ENCODE measurements around the gene PAX3. TPM values are rescaled to one million over a fixed set of nuclear protein-coding genes. Genes with fewer than 3 reads are reported as not detected.

Gene PAX3
- total RNA-seq, 1 experiment from 2014 or later = not detected

DNA sequence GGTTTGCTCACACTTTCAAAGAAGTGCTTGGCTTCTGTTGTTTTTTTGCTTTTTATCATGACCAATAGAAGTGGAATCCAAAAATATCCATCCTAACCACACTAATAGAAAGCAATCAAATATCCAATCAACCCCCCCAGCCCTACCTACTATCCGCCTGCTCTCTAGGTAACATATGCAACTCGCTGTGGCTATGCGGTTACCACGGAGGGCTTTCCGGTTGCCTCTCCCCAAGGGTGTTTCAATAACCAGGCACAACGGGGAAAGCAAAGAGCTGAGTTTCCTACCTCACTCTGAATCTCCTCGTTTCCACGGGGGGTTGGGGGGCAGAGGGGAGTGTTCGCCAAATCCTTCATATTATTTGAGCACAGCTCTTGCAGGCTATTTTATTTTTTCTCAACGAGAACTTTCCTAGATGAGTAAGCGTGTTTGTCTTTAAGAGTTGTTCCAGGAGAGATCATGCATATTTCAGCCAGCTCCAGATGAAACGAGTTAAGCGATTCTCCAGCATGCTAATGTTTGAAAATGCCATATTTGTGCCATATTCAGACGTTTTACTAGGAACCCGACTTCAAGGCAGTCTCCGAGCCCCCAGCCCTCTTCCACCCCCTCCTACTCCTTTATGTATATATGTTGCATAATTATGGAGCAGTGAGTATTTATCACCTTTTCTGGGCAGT lies 30.3 kb downstream of the PAX3 start:
- CTCF ChIA-PET = no interaction called here

DNA sequence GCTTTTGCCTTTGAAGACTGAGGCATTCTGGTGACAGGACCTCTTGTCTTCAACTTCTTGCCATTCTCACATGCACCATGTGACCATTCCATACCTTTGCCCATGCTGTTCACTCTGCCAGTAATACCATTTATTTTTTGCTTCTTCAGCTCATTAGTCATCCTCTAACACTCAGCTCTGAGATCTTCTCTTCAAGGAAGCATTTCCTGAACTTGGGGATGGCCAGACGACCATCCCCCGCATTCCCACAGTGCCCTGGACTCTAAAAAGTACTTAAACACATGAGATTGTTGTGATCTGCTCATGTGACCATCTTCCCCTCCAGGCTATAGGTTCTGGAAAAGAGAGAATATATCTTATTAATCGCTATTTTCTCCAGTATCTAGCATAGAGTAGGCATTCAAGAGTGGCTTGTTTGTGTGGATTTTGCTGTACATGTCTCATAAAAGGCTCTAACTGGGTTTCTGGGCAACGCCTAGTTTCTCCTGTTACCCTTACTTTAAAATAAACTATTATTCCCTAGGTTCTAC lies 33.9 kb downstream of the PAX3 start:
- TF ChIP-seq EZH2phosphoT487 (IDR thresholded peaks at IDR 0.05; ENCODE audit: borderline replicate concordance, low read length) (no peak), EZH2 (IDR thresholded peaks at IDR 0.05; ENCODE audit: low read length, unreplicated experiment) (no peak), CTCF (conservative IDR thresholded peaks at IDR 0.05; ENCODE audit: low read depth, low read length) (no peak)
- POLR2A ChIA-PET (ENCODE audit: unreplicated experiment) = no interaction called here
- intact Hi-C loops (cut with micrococcal nuclease) = no loop called here

More for the DNA sequence above, 30.3 kb downstream of the PAX3 start:
- BruUV-seq (replicated peaks) = no TSS peak
- H3K36me3 ChIP-seq (ENCODE audit: low read depth, low read length) = no peaks in the 10 kb centered on the region
- H3K9ac ChIP-seq (ENCODE audit: low read length) = no peak overlapping the region
- intact Hi-C loops (cut with micrococcal nuclease) = no loop called here
- H4K20me1 ChIP-seq (ENCODE audit: low read length) = no peaks in the 10 kb centered on the region
- H2AFZ ChIP-seq (ENCODE audit: low read length) = no peak overlapping the region
- H3K4me1 ChIP-seq (ENCODE audit: insufficient read depth, low read length) = no peaks in the 10 kb centered on the region
- H3K79me2 ChIP-seq (ENCODE audit: low read length) = no peaks in the 10 kb centered on the region
- ATAC-seq = no peak
- POLR2A ChIA-PET (ENCODE audit: unreplicated experiment) = no interaction called here
- no peak overlapping the region for H3K27ac ChIP-seq (ENCODE audit: low read length)
- H3K27me3 ChIP-seq (ENCODE audit: low read length) = peaks cover 87% of the 10 kb centered on the region
- TF ChIP-seq CTCF (conservative IDR thresholded peaks at IDR 0.05; ENCODE audit: low read depth, low read length) (no peak), EZH2 (IDR thresholded peaks at IDR 0.05; ENCODE audit: low read length, unreplicated experiment) (no peak), EZH2phosphoT487 (IDR thresholded peaks at IDR 0.05; ENCODE audit: borderline replicate concordance, low read length) (no peak)
- H3F3A ChIP-seq (ENCODE audit: low read length, unreplicated experiment) = no peaks in the 10 kb centered on the region
- H3K4me2 ChIP-seq (ENCODE audit: low read length) = no peak overlapping the region
- H3K9me2 ChIP-seq (replicated peaks; ENCODE audit: low read length) = no peaks in the 10 kb centered on the region
- H3K4me3 ChIP-seq (ENCODE audit: low read length) = no peak overlapping the region
- no peaks in the 10 kb centered on the region for H3K9me3 ChIP-seq (ENCODE audit: low read length)
- no peak for DNase-seq

DNA sequence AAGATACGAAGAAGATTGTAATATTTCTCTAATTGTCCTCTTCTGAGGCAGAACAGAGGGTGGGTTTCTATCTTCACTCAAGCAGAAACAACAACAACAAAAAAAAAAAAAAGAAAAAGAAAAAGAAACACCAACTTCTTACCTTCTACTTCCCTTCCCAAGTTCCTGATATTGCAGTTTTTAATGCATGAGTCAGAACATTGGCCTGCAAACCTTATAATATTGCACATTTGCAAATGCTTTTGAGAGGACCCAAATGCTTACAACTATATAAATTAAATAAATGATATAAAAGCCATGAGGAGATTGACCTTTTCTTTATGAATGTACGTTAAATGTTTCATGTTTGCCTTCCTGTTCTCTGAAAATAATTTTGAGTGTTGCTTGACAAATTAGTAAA lies 37.3 kb downstream of the PAX3 start:
- TF ChIP-seq CTCF (conservative IDR thresholded peaks at IDR 0.05; ENCODE audit: low read depth, low read length) (no peak), EZH2phosphoT487 (IDR thresholded peaks at IDR 0.05; ENCODE audit: borderline replicate concordance, low read length) (no peak), EZH2 (IDR thresholded peaks at IDR 0.05; ENCODE audit: low read length, unreplicated experiment) (no peak)
- POLR2A ChIA-PET (ENCODE audit: unreplicated experiment) = no interaction called here
- no peak overlapping the region for H3K4me3 ChIP-seq (ENCODE audit: low read length)
- ATAC-seq = no peak
- intact Hi-C loops (cut with micrococcal nuclease) = no loop called here
- BruUV-seq (replicated peaks) = no TSS peak
- H3K36me3 ChIP-seq (ENCODE audit: low read depth, low read length) = no peaks in the 10 kb centered on the region
- no peak overlapping the region for H2AFZ ChIP-seq (ENCODE audit: low read length)
- H3F3A ChIP-seq (ENCODE audit: low read length, unreplicated experiment) = no peaks in the 10 kb centered on the region
- CTCF ChIA-PET = no interaction called here
- no peaks in the 10 kb centered on the region for H3K4me1 ChIP-seq (ENCODE audit: insufficient read depth, low read length)
- no peaks in the 10 kb centered on the region for H4K20me1 ChIP-seq (ENCODE audit: low read length)
- H3K27me3 ChIP-seq (ENCODE audit: low read length) = peaks cover 66% of the 10 kb centered on the region
- H3K27ac ChIP-seq (ENCODE audit: low read length) = no peak overlapping the region
- no peak for DNase-seq
- H3K9me3 ChIP-seq (ENCODE audit: low read length) = no peaks in the 10 kb centered on the region
- no peak overlapping the region for H3K9ac ChIP-seq (ENCODE audit: low read length)
- H3K9me2 ChIP-seq (replicated peaks; ENCODE audit: low read length) = no peaks in the 10 kb centered on the region
- H3K4me2 ChIP-seq (ENCODE audit: low read length) = no peak overlapping the region
- H3K79me2 ChIP-seq (ENCODE audit: low read length) = no peaks in the 10 kb centered on the region

More for the DNA sequence above, 33.9 kb downstream of the PAX3 start:
- Histone ChIP-seq H3K9ac (ENCODE audit: low read length) (no peak overlapping the region), H3K27me3 (ENCODE audit: low read length) (peaks cover 65% of the 10 kb centered on the region), H2AFZ (ENCODE audit: low read length) (no peak overlapping the region), H4K20me1 (ENCODE audit: low read length) (no peaks in the 10 kb centered on the region), H3F3A (ENCODE audit: low read length, unreplicated experiment) (no peaks in the 10 kb centered on the region), H3K4me1 (ENCODE audit: insufficient read depth, low read length) (no peaks in the 10 kb centered on the region), H3K79me2 (ENCODE audit: low read length) (no peaks in the 10 kb centered on the region), H3K9me2 (replicated peaks; ENCODE audit: low read length) (no peaks in the 10 kb centered on the region), H3K9me3 (ENCODE audit: low read length) (no peaks in the 10 kb centered on the region), H3K36me3 (ENCODE audit: low read depth, low read length) (no peaks in the 10 kb centered on the region), H3K4me2 (ENCODE audit: low read length) (no peak overlapping the region), H3K27ac (ENCODE audit: low read length) (no peak overlapping the region), H3K4me3 (ENCODE audit: low read length) (no peak overlapping the region)
- no TSS peak for BruUV-seq (replicated peaks)
- ATAC-seq = no peak
- CTCF ChIA-PET = no interaction called here
- DNase-seq = no peak
